H1 (cell line): ENCODE measurements around the gene SENP2.

Source experiments
- EZH2 ChIP-seq: fragments of 200-600 bp; sonication (generic); IDR thresholded peaks from 2 replicates; pipeline ENCODE4 v1.7.1; 2012; ENCODE audit warnings: low read depth, mild to moderate bottlenecking, moderate library complexity, low read length, inconsistent platforms; ENCODE audit not compliant: severe bottlenecking
- RFX5 ChIP-seq: IDR thresholded peaks from 2 replicates; pipeline ENCODE4 v1.6.1; 2011; ENCODE audit warnings: low read depth, low read length, improper control_type of control experiment, borderline replicate concordance

DNA sequence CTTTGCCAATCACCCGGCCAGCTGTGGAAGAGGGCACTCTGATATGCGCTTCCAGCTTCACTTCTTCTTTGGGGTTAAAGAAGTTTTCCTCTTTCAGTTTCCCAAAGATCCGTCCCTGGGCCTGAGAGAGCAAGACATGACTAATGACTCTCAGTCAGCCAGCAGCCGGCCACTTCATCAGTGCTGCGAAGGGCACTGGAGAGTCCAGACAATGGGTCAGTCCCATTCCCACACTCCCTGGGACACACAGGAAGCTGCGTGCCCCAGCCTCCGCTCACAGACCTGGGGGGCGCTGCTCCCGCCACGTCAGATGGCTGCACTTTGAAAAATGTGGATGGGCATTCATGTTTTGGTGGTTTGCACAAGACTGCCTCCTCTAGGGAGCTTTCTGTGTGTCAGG, 63.3 kb downstream of the SENP2 start:
- no peak for TF ChIP-seq EZH2
- TF ChIP-seq RFX5: no peak
